Stomach (tissue), 9 donors: ENCODE data around the gene MACROD1. TPM values are rescaled to one million over a fixed set of nuclear protein-coding genes. Genes with fewer than 3 reads are reported as not detected.

Experiments used
- DNase-seq, 2 donors: peaks; one replicate each; pipeline versions ENCODE4 v3.0.0 to v3.0.0-alpha.2; 2013 to 2019
- H3K27ac ChIP-seq, 5 donors: fragments of 200-600 bp in 4 of 5; sonication (generic) in 4 of 5; one replicate each; pipeline ENCODE4 v1.5.1; 2013 to 2019; ENCODE audit warnings: mild to moderate bottlenecking in 1 of 5, moderate library complexity in 1 of 5
- H3K27me3 ChIP-seq, 3 donors: fragments of 200-600 bp; sonication (generic); one replicate each; pipeline ENCODE4 v1.5.1; 2017 to 2019; ENCODE audit warnings: mixed run types in 1 of 3
- H3K36me3 ChIP-seq, 4 donors: fragments of 200-600 bp; sonication (generic); 1 replicate in 3 of 4; 2 replicates in 1 of 4; pipeline ENCODE4 v1.5.1; 2016 to 2019
- H3K4me1 ChIP-seq, 4 donors: fragments of 200-600 bp; sonication (generic); one replicate each; pipeline ENCODE4 v1.5.1; 2016 to 2019
- H3K4me3 ChIP-seq, 4 donors: fragments of 200-600 bp; sonication (generic) in 3 of 4; one replicate each; pipeline ENCODE4 v1.5.1; 2016 to 2019; ENCODE audit warnings: mild to moderate bottlenecking in 1 of 4
- H3K9me3 ChIP-seq, 4 donors: fragments of 200-600 bp; sonication (generic); one replicate each; pipeline ENCODE4 v1.5.1; 2016 to 2019
- CTCF ChIP-seq, 7 experiments: fragments of 450-650 bp in 4 of 7; fragments of 200-600 bp in 3 of 7; sonication (generic) in 3 of 7; IDR thresholded peaks; one replicate each; pipeline ENCODE4 v1.5.1; 2016 to 2019; ENCODE audit warnings: antibody characterized with exemption in 7 of 7, control low read depth in 2 of 7, mild to moderate bottlenecking in 1 of 7
- EP300 ChIP-seq: sonication (generic); formaldehyde crosslinking; IDR thresholded peaks from one replicate; pipeline ENCODE4 v1.6.1; 2017; ENCODE audit warnings: antibody characterized with exemption
- POLR2A ChIP-seq, 4 donors: fragments of 450-650 bp; IDR thresholded peaks; one replicate each; pipeline ENCODE4 v1.6.1; 2016; ENCODE audit warnings: antibody characterized with exemption in 4 of 4, control low read depth in 2 of 4, mild to moderate bottlenecking in 1 of 4, moderate library complexity in 1 of 4
- POLR2AphosphoS5 ChIP-seq, 3 donors: sonication (generic); formaldehyde crosslinking; IDR thresholded peaks; one replicate each; pipeline ENCODE4 v1.6.1; 2016; ENCODE audit warnings: antibody characterized with exemption in 3 of 3
- WGBS, 5 donors: extraction: QIAGEN DNeasy Blood & Tissue Kit in 3 of 5; methylation state at CpG; one replicate each; pipeline versions ENCODE4 v1.1.5 to v1.1.7; 2013 to 2018; 5-methylcytosine and 5-hydroxymethylcytosine counted together
- intact Hi-C: fragments of 100-400 bp; cut with DNase I; formaldehyde crosslinking; loops from one replicate; pipeline ENCODE4 v1.15.1; 2023; ENCODE audit warnings: low total_unique reads
- polyA plus RNA-seq, 3 donors: library from polyadenylated mRNA; stranded (reverse); fragments of 200-250 nt; gene quantifications; one replicate each; pipeline ENCODE4 v1.2.3, GENCODE V29; 2013
- total RNA-seq, 5 donors: library from RNA; depleted of rRNA; stranded (reverse); fragments of >200 nt; gene quantifications; one replicate each; pipeline versions ENCODE4 v1.1.0 to v1.2.3, GENCODE V29; 2014 to 2016
- donor health status: healthy with polysubstance abuse.
- donor health status: Bipolar disorder and iron deficiency.
- donor health status: healthy.

MACROD1 gene
- total and polyA plus RNA-seq, 8 donors, result 18.0 to 283 (median 47.4) TPM

- intact Hi-C loops, result no loop called here
- peak overlapping the region in 1 of 5 donors; percentile 55 for H3K27ac ChIP-seq
- peaks cover 0 to 36% (median 24%) of the 10 kb centered on the region in 4 donors for H3K4me1 ChIP-seq
- TF ChIP-seq POLR2A (IDR thresholded peaks at IDR 0.05) (no peak), POLR2AphosphoS5 (IDR thresholded peaks at IDR 0.05) (no peak), EP300 (no peak), CTCF (IDR thresholded peaks at IDR 0.05) (no peak)
- DNase-seq, result peak in 1 of 2 donors; percentile 70
- WGBS, 5 donors, result 86 to 93% (median 89%) methylated on average over 24 to 25 of the region's 25 CpGs
- no peaks in the 10 kb centered on the region for H3K36me3 ChIP-seq
- no peaks in the 10 kb centered on the region for H3K27me3 ChIP-seq
- H3K4me3 ChIP-seq, result no peak overlapping the region
- H3K9me3 ChIP-seq, result no peaks in the 10 kb centered on the region
Observed at GRCh38 chr11:64097468-64098317, 68.2 kb downstream of the MACROD1 start.

- WGBS, 5 donors, result 83 to 92% (median 87%) methylated on average over 7 to 13 of the region's 13 CpGs
- no peak for TF ChIP-seq CTCF (IDR thresholded peaks at IDR 0.05)
- TF ChIP-seq POLR2A (IDR thresholded peaks at IDR 0.05), result no peak
- TF ChIP-seq EP300, result no peak
- no peak for TF ChIP-seq POLR2AphosphoS5 (IDR thresholded peaks at IDR 0.05)
- Histone ChIP-seq H3K27ac (peak overlapping the region in 3 of 5 donors; percentile 15 to 55 (median 23)), H3K36me3 (no peaks in the 10 kb centered on the region), H3K4me3 (no peak overlapping the region), H3K27me3 (no peaks in the 10 kb centered on the region), H3K9me3 (no peaks in the 10 kb centered on the region), H3K4me1 (peaks cover 0 to 36% (median 24%) of the 10 kb centered on the region in 4 donors)
- intact Hi-C loops, result no loop called here
- DNase-seq, result no peak
Observed at GRCh38 chr11:64096835-64097234, 69.1 kb downstream of the MACROD1 start.

- intact Hi-C loops, result no loop called here
- 72 to 82% (median 77%) methylated on average over 9 to 14 of the region's 14 CpGs for WGBS, 5 donors
- no peaks in the 10 kb centered on the region for H3K9me3 ChIP-seq
- TF ChIP-seq POLR2AphosphoS5 (IDR thresholded peaks at IDR 0.05) (no peak), POLR2A (IDR thresholded peaks at IDR 0.05) (no peak), CTCF (IDR thresholded peaks at IDR 0.05) (no peak), EP300 (no peak)
- no peaks in the 10 kb centered on the region for H3K27me3 ChIP-seq
- no peak overlapping the region for H3K4me3 ChIP-seq
- H3K27ac ChIP-seq, result peak overlapping the region in 3 of 5 donors; percentile 47 to 67 (median 55)
- peaks cover 0 to 36% (median 26%) of the 10 kb centered on the region in 4 donors for H3K4me1 ChIP-seq
- no peak for DNase-seq
- H3K36me3 ChIP-seq, result no peaks in the 10 kb centered on the region
Observed at GRCh38 chr11:64095949-64096348, 70.0 kb downstream of the MACROD1 start.

DNA sequence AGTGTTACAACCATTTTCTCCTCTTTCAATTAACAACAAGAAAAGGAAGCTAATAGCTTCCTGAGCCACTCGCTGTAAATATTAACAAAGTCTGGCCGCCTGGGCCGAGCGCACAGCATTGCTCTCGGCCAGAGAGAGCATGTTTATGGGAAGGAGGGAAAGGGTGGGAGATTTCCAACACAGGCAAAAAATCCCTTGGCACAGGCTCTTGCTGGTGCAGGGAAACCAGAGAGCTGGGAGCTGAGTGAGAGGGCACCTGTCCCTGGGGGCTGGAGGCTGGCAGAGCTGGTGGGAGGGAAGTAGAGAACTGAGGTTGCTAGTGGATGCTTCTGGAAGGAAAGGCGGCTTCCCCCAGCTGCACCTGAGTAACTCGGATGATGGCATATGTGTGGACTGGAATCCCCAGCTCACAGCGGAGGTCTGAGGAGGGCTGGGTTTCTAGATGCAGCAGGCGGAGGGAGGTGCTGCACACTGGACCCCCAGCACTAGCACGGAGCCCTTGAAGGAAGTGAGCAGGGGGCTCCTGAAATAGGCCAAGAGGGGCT lies 70.6 kb downstream of the MACROD1 start:
- WGBS, 5 donors, result 58 to 85% (median 76%) methylated on average over 10 of the region's 10 CpGs
- Histone ChIP-seq H3K9me3 (no peaks in the 10 kb centered on the region), H3K4me1 (peaks cover 0 to 36% (median 26%) of the 10 kb centered on the region in 4 donors), H3K4me3 (no peak overlapping the region), H3K27ac (peak overlapping the region in 3 of 5 donors; percentile 47 to 67 (median 55)), H3K27me3 (no peaks in the 10 kb centered on the region), H3K36me3 (no peaks in the 10 kb centered on the region)
- intact Hi-C loops, result no loop called here
- DNase-seq, result peak in 1 of 2 donors; percentile 64
- TF ChIP-seq EP300 (no peak), POLR2A (IDR thresholded peaks at IDR 0.05) (no peak), CTCF (IDR thresholded peaks at IDR 0.05) (no peak), POLR2AphosphoS5 (IDR thresholded peaks at IDR 0.05) (no peak)
